Calu3 (cell line): ENCODE data around the gene ANKRD9. TPM values are rescaled to one million over a fixed set of nuclear protein-coding genes. Genes with fewer than 3 reads are reported as not detected.

Source experiments
- BruUV-seq: library from RNA; stranded (reverse); fragments of 400-500 nt; replicated peaks from 2 replicates; lab custom pipeline; 2021; lab: Mats Ljungman, UMichigan
- CTCF ChIA-PET: fragments of 300-600 bp; sonication (Branson Sonifier 250); formaldehyde crosslinking; loops from one replicate; lab custom pipeline; 2022; ENCODE audit warnings: antibody characterized with exemption; lab: Charles Lee
- DNase-seq: peaks from one replicate; pipeline ENCODE4 v3.0.0; 2022
- H3K27ac Mint-ChIP-seq: one replicate; pipeline ENCODE4 v1.8.0; 2022; ENCODE audit warnings: mixed read lengths; ENCODE audit not compliant: unreplicated experiment
- H3K27me3 Mint-ChIP-seq: one replicate; pipeline ENCODE4 v1.8.0; 2022; ENCODE audit warnings: mixed read lengths; ENCODE audit not compliant: unreplicated experiment
- H3K36me3 Mint-ChIP-seq: one replicate; pipeline ENCODE4 v1.8.0; 2022; ENCODE audit warnings: mild to moderate bottlenecking, moderate library complexity, mixed read lengths; ENCODE audit not compliant: insufficient read depth, unreplicated experiment
- H3K4me1 Mint-ChIP-seq: one replicate; pipeline ENCODE4 v1.8.0; 2022; ENCODE audit warnings: mild to moderate bottlenecking, low read depth, mixed read lengths; ENCODE audit not compliant: unreplicated experiment
- H3K4me3 Mint-ChIP-seq: one replicate; pipeline ENCODE4 v1.8.0; 2022; ENCODE audit warnings: mild to moderate bottlenecking, low read depth, moderate library complexity, mixed read lengths; ENCODE audit not compliant: unreplicated experiment
- H3K9me3 Mint-ChIP-seq: one replicate; pipeline ENCODE4 v1.8.0; 2022; ENCODE audit warnings: low read depth, mixed read lengths; ENCODE audit not compliant: unreplicated experiment
- intact Hi-C: fragments of 100-400 bp; cut with micrococcal nuclease; formaldehyde crosslinking; loops from one replicate; pipeline ENCODE4 v1.10.0; 2022; ENCODE audit not compliant: unreplicated experiment
- total RNA-seq: library from RNA; stranded (reverse); gene quantifications from 2 replicates; pipeline ENCODE4 v1.2.3, GENCODE V29; 2022
- TF ChIP-seq, protein P1 (sequence below): fragments of 200-600 bp; IDR thresholded peaks from one replicate; pipeline ENCODE4 v1.8.0; 2022; ENCODE audit warnings: antibody characterized with exemption; ENCODE audit not compliant: unreplicated experiment

ANKRD9 gene
- total RNA-seq, 1 experiment from 2014 or later, result 23.8 TPM

DNA sequence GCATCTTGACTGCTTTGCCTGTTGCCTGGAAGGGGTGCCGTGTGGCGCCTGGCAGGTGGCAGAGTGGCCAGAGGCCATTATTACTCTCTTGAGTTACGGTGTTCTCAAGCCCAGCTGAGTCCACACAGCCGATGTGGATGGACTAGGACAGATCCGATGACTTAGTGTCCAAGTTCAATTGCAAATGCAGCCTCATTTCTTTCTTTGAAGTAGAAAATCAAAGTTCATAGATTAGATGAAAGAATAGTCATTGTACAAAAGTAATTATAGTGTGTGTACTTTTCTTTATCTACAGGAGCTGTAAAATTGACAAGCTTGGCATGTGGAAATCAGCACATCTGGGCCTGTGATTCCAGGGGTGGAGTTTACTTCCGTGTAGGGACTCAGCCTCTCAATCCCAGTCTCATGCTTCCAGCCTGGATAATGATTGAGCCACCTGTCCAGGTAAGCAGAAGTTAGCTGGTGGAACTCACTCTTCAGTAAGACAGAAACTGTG, 44.7 kb downstream of the ANKRD9 start:
- TF ChIP-seq, protein P1, sequence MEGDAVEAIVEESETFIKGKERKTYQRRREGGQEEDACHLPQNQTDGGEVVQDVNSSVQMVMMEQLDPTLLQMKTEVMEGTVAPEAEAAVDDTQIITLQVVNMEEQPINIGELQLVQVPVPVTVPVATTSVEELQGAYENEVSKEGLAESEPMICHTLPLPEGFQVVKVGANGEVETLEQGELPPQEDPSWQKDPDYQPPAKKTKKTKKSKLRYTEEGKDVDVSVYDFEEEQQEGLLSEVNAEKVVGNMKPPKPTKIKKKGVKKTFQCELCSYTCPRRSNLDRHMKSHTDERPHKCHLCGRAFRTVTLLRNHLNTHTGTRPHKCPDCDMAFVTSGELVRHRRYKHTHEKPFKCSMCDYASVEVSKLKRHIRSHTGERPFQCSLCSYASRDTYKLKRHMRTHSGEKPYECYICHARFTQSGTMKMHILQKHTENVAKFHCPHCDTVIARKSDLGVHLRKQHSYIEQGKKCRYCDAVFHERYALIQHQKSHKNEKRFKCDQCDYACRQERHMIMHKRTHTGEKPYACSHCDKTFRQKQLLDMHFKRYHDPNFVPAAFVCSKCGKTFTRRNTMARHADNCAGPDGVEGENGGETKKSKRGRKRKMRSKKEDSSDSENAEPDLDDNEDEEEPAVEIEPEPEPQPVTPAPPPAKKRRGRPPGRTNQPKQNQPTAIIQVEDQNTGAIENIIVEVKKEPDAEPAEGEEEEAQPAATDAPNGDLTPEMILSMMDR, result no peak
- BruUV-seq, result no TSS peak
- no peak overlapping the region for H3K4me3 Mint-ChIP-seq
- DNase-seq, result no peak
- no peak overlapping the region for H3K27ac Mint-ChIP-seq
- no peaks in the 10 kb centered on the region for H3K27me3 Mint-ChIP-seq
- peaks cover 5% of the 10 kb centered on the region for H3K9me3 Mint-ChIP-seq
- peaks cover 16% of the 10 kb centered on the region for H3K36me3 Mint-ChIP-seq
- intact Hi-C loops, result no loop called here
- CTCF ChIA-PET, result no interaction called here
- H3K4me1 Mint-ChIP-seq, result peaks cover 14% of the 10 kb centered on the region

DNA sequence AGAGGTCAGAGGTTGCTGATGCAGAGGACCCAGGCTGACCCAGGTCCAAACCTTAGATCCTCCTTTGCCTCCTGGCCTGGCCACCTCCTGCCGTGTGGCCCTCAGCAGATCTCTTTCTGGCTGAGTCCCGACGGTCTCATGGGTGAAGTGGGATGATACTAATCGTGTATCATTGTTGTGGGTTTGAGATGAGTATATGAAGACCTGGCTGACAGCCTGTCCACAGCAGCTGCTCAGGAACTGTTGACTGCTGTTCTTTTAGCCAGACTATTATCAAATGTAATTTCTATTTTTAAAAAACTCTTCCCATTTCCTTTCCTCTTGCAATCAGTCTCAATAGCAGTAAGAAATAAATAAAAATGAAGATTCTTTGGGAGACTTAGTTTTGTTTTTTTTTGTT, 45.6 kb downstream of the ANKRD9 start:
- H3K36me3 Mint-ChIP-seq, result peaks cover 12% of the 10 kb centered on the region
- DNase-seq, result no peak
- intact Hi-C loops, result no loop called here
- no peaks in the 10 kb centered on the region for H3K27me3 Mint-ChIP-seq
- H3K4me3 Mint-ChIP-seq, result no peak overlapping the region
- CTCF ChIA-PET, result no interaction called here
- TF ChIP-seq, protein P1, result no peak
- peaks cover 6% of the 10 kb centered on the region for H3K4me1 Mint-ChIP-seq
- H3K27ac Mint-ChIP-seq, result no peak overlapping the region
- no TSS peak for BruUV-seq
- H3K9me3 Mint-ChIP-seq, result peaks cover under 1% of the 10 kb centered on the region

DNA sequence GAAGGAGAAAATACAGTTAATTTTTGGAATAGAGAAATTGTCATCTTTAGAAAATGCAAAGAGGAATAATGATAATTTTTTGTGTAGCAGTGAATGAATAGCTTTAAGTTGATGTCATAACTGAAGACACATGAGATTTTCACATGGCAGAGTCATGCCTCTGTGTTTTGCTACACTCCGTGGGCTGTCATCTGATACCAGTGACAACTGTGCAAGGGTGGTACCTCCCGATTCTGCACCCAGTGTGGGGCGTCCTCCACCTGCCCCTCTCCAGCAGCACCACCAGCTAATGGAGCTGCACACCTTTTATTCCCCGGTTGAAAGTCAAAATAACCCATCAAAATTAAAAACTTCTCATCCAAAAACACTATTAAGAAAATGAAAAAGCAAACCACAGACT, 47.2 kb downstream of the ANKRD9 start:
- TF ChIP-seq, protein P1, result no peak
- Mint-ChIP-seq H3K4me1 (no peaks in the 10 kb centered on the region), H3K36me3 (peaks cover 10% of the 10 kb centered on the region), H3K4me3 (no peak overlapping the region), H3K27me3 (no peaks in the 10 kb centered on the region), H3K9me3 (no peaks in the 10 kb centered on the region), H3K27ac (no peak overlapping the region)
- DNase-seq, result no peak
- BruUV-seq, result no TSS peak
- intact Hi-C loops, result no loop called here
- CTCF ChIA-PET, result no interaction called here

DNA sequence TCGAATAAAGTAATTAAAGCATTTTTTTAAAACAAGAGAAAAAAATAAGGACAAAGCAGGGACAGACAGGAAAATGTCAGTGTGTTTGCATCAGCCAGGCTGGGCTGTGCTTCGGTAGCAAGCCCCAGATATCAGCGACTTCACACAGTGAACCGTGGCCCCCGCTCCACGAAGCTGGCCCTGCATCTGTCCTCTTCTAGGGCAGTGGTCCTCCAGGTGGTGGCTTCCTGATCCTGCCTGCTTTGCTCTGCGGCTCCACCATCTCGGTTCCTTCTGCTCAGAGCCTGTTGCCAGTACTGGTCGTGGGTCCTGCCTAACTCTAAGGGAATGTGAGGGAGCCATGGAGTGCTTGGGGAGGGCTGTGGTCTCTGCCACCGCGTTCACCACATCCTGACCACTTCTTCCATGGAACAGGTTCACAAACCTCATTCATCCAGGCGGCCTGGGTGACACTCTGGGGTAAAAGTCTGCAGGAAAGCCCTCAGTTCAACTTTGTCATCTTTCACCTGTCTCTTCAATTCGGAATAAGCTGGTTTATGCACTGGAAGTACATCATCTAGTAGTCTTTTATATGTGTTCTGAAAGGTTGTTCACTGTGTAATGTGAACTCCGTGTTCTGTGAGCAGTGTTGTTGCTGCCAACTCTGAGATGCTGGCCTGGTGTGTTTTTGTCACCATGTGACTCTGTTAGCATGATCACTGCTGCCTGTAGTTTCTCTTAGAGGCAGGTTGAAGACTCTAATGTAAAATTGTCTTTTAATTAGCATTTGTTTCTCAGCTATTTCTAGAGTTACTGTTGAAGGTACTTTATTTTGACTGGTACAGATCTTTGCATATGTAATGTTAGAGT, 47.9 kb downstream of the ANKRD9 start:
- Mint-ChIP-seq H3K27ac (no peak overlapping the region), H3K4me1 (no peaks in the 10 kb centered on the region), H3K4me3 (no peak overlapping the region), H3K36me3 (peaks cover 10% of the 10 kb centered on the region), H3K27me3 (no peaks in the 10 kb centered on the region), H3K9me3 (no peaks in the 10 kb centered on the region)
- no peak for DNase-seq
- no TSS peak for BruUV-seq
- intact Hi-C loops, result no loop called here
- CTCF ChIA-PET, result no interaction called here
- TF ChIP-seq, protein P1, result no peak
